ENCODE measurements around the gene DNAJB4. TPM values are rescaled to one million over a fixed set of nuclear protein-coding genes. Genes with fewer than 3 reads are reported as not detected.

DNAJB4 gene
- total and polyA plus RNA-seq, 4 donors = 28.8 to 73.6 (median 39.0) TPM

DNA sequence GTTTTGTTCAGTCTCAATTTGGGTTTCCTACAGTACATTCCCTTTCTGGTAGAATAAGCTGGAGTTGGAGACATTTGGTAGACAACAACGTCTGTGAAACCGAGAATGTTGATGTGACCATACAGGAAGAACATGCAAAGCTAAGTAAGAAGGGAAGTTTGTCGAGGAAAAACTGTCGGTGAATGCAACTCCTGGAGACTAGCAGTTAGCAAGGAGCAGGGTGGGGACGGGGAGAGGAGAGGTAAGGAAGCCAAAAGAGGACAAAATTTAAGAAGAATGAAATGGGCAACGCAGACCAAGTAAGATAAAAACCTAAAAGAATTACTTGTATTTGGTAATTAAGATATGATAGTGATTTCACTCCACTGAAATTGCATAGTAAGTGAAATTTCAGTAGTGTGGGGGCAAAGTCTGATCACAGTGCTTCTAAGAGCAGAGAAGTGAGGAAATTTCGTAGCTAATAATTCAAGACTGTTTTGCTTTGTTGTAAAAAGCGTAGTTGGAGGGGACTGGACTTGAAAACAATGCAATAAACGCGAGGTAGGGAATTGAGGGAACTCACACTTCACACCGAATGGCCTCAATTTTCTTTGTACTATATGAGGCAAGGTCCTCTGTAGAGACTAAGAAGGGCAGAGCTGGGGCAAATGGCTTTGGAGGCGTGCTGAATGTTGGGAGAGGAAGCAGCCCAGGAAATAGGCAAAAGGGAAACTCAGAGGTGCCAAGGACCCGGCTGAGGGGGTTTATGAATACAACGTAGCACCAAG is 40.2 kb downstream of the DNAJB4 start:
- H3K27me3 ChIP-seq (ENCODE audit: control insufficient read depth, insufficient read depth, low read length) = peaks cover 37% of the 10 kb centered on the region
- H3K9me3 ChIP-seq (ENCODE audit: control insufficient read depth, insufficient read depth, low read length) = no peaks in the 10 kb centered on the region
- H3K4me3 ChIP-seq (ENCODE audit: low read depth, low read length) = no peak overlapping the region
- peaks cover 8% of the 10 kb centered on the region for H3K4me1 ChIP-seq (ENCODE audit: control insufficient read depth, insufficient read depth, low read length)
- H3K27ac ChIP-seq (ENCODE audit: low read depth, low read length) = no peak overlapping the region
- no peaks in the 10 kb centered on the region for H3K36me3 ChIP-seq (ENCODE audit: control insufficient read depth, insufficient read depth, low read length)
- WGBS (ENCODE audit: insufficient coverage) = 59% methylated on average over 11 of the region's 14 CpGs
- DNase-seq (ENCODE audit: low read depth in 4 of 6, low spot score in 6 of 6) = no peak

DNA sequence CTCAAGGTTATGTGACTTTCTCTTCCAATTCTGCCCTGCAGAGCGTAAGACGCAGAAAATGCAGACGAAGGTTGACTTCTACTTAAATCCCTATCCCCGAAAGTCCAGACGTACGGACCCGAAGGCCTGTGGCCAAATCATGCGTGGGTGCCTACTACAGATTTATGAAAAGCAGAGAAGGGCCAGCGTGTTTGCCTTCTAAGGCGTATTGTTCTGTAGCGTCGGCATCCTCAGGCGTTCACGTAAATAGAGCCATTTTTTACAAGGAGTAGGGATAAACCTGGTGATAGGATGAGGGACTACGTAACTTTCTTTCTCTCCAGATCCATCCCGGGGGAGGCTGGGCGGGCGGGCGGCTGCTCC is 40.8 kb downstream of the DNAJB4 start:
- peak in 1 of 6 donors; percentile 31 for DNase-seq (ENCODE audit: low read depth in 4 of 6, low spot score in 6 of 6)
- no peak overlapping the region for H3K27ac ChIP-seq (ENCODE audit: low read depth, low read length)
- no peaks in the 10 kb centered on the region for H3K36me3 ChIP-seq (ENCODE audit: control insufficient read depth, insufficient read depth, low read length)
- H3K27me3 ChIP-seq (ENCODE audit: control insufficient read depth, insufficient read depth, low read length) = peaks cover 37% of the 10 kb centered on the region
- 31% methylated on average over 13 of the region's 19 CpGs for WGBS (ENCODE audit: insufficient coverage)
- H3K4me3 ChIP-seq (ENCODE audit: low read depth, low read length) = peak overlapping the region; percentile 4
- no peaks in the 10 kb centered on the region for H3K9me3 ChIP-seq (ENCODE audit: control insufficient read depth, insufficient read depth, low read length)
- peaks cover 8% of the 10 kb centered on the region for H3K4me1 ChIP-seq (ENCODE audit: control insufficient read depth, insufficient read depth, low read length)

DNA sequence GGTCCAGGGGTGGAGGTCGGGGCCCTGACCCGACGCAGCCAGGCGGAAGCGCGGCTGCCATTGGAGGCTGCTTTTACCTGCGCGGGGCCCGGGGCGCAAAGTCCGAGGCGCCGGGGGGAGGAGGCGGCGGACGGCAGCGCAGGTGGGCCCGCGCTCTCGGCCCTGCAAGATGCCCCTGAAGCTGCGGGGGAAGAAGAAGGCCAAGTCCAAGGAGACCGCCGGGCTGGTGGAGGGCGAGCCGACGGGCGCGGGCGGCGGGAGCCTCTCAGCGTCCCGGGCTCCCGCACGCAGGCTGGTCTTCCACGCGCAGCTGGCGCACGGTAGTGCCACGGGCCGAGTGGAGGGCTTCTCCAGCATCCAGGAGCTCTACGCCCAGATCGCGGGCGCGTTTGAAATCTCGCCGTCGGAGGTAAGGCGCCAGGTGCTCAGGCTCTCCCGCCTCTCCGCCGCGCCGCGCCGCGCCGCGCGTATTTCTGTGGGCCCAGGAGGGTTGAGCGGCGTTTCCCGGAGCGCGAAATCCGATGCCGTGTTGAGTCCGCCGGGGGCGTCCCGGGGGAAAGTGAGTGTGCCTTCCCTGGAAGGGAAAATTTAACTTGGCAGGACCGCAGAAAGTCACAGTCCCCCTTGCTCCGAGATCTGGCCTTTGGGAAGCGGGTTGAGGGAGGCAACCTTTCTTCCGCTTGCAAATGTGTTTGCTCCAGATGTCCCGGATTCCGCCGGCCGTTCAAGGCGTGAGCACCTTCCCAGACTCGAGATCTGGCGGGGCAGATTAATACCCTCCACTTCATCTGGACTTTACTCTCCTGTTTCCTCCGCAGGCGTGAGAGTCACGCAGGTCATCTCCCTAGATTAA is 41.4 kb downstream of the DNAJB4 start, which contains the start of gene GIPC2:
GIPC2 (plus strand) TSS at position 41 of the 853 bp plus-strand sequence; CDS start at position 170, 129 bp downstream.
- Histone ChIP-seq H3K36me3 (ENCODE audit: control insufficient read depth, insufficient read depth, low read length) (no peaks in the 10 kb centered on the region), H3K27me3 (ENCODE audit: control insufficient read depth, insufficient read depth, low read length) (peaks cover 37% of the 10 kb centered on the region), H3K4me1 (ENCODE audit: control insufficient read depth, insufficient read depth, low read length) (peaks cover 8% of the 10 kb centered on the region), H3K4me3 (ENCODE audit: low read depth, low read length) (peak within 1 kb of the TSS; percentile 50), H3K9me3 (ENCODE audit: control insufficient read depth, insufficient read depth, low read length) (no peaks in the 10 kb centered on the region), H3K27ac (ENCODE audit: low read depth, low read length) (no peak within 1 kb of the TSS)
- under 1% methylated on average over 80 of the region's 85 CpGs for WGBS (ENCODE audit: insufficient coverage)
- DNase-seq (ENCODE audit: low read depth in 4 of 6, low spot score in 6 of 6) = peak in 2 of 6 donors; percentile 41 to 58

DNA sequence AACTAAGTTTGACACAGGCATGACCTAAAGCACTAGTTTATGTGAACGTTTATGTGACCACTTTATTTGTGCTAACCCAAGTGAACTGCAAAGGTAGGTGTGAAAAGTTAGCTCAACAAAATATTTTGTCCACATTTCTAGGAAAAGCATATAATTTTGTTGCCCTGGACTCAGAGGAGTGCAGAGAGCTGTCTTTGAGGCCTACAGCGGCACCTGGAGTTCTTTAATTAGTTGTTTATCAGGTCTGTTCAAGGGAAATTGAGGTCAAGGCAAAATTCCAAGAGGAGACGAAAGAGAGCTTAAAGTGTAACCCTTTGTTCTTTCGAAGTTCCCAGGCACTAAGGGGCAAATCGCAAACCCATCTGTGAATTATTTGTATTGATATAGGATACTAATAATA is 42.4 kb downstream of the DNAJB4 start:
- H3K27ac ChIP-seq (ENCODE audit: low read depth, low read length) = no peak overlapping the region
- no peak for DNase-seq (ENCODE audit: low read depth in 4 of 6, low spot score in 6 of 6)
- H3K9me3 ChIP-seq (ENCODE audit: control insufficient read depth, insufficient read depth, low read length) = no peaks in the 10 kb centered on the region
- H3K4me1 ChIP-seq (ENCODE audit: control insufficient read depth, insufficient read depth, low read length) = peaks cover 8% of the 10 kb centered on the region
- H3K4me3 ChIP-seq (ENCODE audit: low read depth, low read length) = no peak overlapping the region
- no peaks in the 10 kb centered on the region for H3K36me3 ChIP-seq (ENCODE audit: control insufficient read depth, insufficient read depth, low read length)
- 100% methylated on average over 1 of the region's 5 CpGs for WGBS (ENCODE audit: insufficient coverage)
- H3K27me3 ChIP-seq (ENCODE audit: control insufficient read depth, insufficient read depth, low read length) = peaks cover 37% of the 10 kb centered on the region

DNA sequence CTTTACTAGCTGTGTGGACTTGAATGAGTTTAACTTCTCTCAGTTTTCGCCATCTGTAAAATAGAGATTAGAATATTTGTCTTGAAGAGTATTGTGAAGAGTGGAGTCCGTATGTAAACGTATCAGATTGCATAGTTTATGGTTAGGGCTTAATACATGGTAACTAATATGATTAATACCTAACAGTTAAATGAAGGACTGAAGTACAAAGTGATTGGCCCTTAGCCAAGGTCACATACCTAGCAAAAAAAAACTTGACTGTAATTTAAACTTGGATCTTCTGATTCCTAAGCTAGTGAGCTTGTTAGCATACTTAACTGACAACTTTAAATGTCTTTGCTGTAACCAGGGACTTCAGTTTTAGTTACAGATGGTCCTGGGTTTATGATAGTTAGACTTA is 42.9 kb downstream of the DNAJB4 start:
- Histone ChIP-seq H3K4me1 (ENCODE audit: control insufficient read depth, insufficient read depth, low read length) (peaks cover 8% of the 10 kb centered on the region), H3K9me3 (ENCODE audit: control insufficient read depth, insufficient read depth, low read length) (no peaks in the 10 kb centered on the region), H3K27me3 (ENCODE audit: control insufficient read depth, insufficient read depth, low read length) (peaks cover 37% of the 10 kb centered on the region), H3K36me3 (ENCODE audit: control insufficient read depth, insufficient read depth, low read length) (no peaks in the 10 kb centered on the region), H3K27ac (ENCODE audit: low read depth, low read length) (no peak overlapping the region), H3K4me3 (ENCODE audit: low read depth, low read length) (no peak overlapping the region)
- DNase-seq (ENCODE audit: low read depth in 4 of 6, low spot score in 6 of 6) = no peak
- WGBS (ENCODE audit: insufficient coverage) = no CpG with 5 or more reads among the region's 3 CpGs

DNA sequence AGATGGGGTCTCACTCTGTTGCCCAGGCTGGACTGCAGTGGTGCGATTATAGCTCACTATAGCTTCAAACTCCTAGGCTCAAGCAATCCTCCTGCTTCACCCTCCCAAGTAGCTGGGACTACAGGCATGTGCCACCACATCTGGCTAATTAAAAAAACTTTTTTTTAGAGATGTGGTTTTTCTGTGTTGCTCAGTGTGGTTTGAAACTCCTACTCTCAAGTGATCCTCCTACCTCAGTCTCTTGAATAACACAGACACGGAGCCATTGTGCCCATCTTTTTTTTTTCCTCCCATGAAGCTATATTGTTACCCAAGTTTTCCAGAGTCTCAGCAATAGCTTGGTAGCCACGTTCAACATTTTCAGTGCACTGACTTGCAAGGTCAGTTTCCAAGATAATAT is 43.7 kb downstream of the DNAJB4 start:
- H3K9me3 ChIP-seq (ENCODE audit: control insufficient read depth, insufficient read depth, low read length) = no peaks in the 10 kb centered on the region
- H3K36me3 ChIP-seq (ENCODE audit: control insufficient read depth, insufficient read depth, low read length) = no peaks in the 10 kb centered on the region
- H3K27me3 ChIP-seq (ENCODE audit: control insufficient read depth, insufficient read depth, low read length) = peaks cover 37% of the 10 kb centered on the region
- WGBS (ENCODE audit: insufficient coverage) = 100% methylated on average over 1 of the region's 3 CpGs
- no peak overlapping the region for H3K4me3 ChIP-seq (ENCODE audit: low read depth, low read length)
- DNase-seq (ENCODE audit: low read depth in 4 of 6, low spot score in 6 of 6) = no peak
- no peak overlapping the region for H3K27ac ChIP-seq (ENCODE audit: low read depth, low read length)
- H3K4me1 ChIP-seq (ENCODE audit: control insufficient read depth, insufficient read depth, low read length) = peaks cover 8% of the 10 kb centered on the region

- Histone ChIP-seq H3K4me3 (ENCODE audit: low read depth, low read length) (no peak overlapping the region), H3K36me3 (ENCODE audit: control insufficient read depth, insufficient read depth, low read length) (no peaks in the 10 kb centered on the region), H3K9me3 (ENCODE audit: control insufficient read depth, insufficient read depth, low read length) (no peaks in the 10 kb centered on the region), H3K27me3 (ENCODE audit: control insufficient read depth, insufficient read depth, low read length) (peaks cover 37% of the 10 kb centered on the region), H3K27ac (ENCODE audit: low read depth, low read length) (no peak overlapping the region), H3K4me1 (ENCODE audit: control insufficient read depth, insufficient read depth, low read length) (peaks cover 8% of the 10 kb centered on the region)
- no peak for DNase-seq (ENCODE audit: low read depth in 4 of 6, low spot score in 6 of 6)
- WGBS (ENCODE audit: insufficient coverage) = 91% methylated on average over 4 of the region's 4 CpGs
Observed at GRCh38 chr1:78049396-78049795, 44.7 kb downstream of the DNAJB4 start.

DNA sequence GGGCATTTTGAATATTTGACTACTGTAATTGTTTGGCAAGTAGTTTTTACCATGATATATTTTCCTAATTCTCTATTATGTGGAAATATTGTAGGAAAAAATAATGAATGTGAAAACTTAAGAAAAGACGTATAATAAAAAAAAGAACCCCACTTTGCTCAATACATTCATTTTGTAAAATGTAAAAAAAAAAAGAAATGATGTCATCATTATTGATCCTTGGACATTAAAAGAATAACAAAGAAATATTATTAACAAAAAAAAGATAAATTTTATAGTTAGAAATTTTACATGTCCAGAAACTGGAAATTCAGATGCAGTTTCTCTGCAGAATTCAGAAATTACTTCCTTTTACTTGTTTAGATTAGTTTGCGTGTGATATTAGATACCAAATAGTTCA is 46.3 kb downstream of the DNAJB4 start:
- H3K4me3 ChIP-seq (ENCODE audit: low read depth, low read length) = no peak overlapping the region
- no peak overlapping the region for H3K27ac ChIP-seq (ENCODE audit: low read depth, low read length)
- H3K36me3 ChIP-seq (ENCODE audit: control insufficient read depth, insufficient read depth, low read length) = no peaks in the 10 kb centered on the region
- no peak for DNase-seq (ENCODE audit: low read depth in 4 of 6, low spot score in 6 of 6)
- H3K9me3 ChIP-seq (ENCODE audit: control insufficient read depth, insufficient read depth, low read length) = no peaks in the 10 kb centered on the region
- peaks cover 21% of the 10 kb centered on the region for H3K27me3 ChIP-seq (ENCODE audit: control insufficient read depth, insufficient read depth, low read length)
- peaks cover 6% of the 10 kb centered on the region for H3K4me1 ChIP-seq (ENCODE audit: control insufficient read depth, insufficient read depth, low read length)
- no CpG with 5 or more reads among the region's 2 CpGs for whole genome bisulfite sequencing (ENCODE audit: insufficient coverage)

DNA sequence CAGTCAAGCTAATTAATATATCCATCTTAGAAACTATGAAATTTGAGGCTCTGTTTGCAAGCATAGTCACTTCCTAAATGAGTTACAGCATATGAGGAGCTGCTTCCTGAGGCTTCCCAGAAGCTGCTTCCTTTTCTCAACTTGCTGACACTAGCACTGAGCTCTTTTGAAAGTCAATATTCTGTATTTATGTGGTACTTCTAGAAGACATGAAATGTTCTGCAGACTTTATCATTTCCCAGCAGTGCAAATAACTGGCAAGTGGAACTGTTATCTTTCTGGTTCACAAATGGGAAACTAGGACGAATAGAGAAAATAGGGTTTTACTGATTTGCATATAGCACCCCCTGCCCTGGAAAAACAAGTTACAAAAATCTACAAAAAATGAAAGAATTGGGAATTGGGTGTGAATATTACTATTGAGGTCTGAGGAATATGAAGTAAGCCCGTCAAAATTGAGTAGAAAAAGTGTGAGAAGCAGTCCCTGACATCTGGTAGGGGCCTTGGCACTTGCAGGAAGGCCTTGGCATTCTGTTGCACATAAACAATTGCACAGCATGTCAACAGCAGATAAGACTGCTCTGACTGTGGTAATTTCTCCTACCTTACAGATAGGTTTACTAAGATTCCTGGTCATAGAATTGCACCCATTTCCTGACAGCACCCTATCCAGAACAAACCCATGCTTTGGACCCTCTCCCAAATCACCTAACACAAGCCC is 48.1 kb downstream of the DNAJB4 start:
- Histone ChIP-seq H3K27me3 (ENCODE audit: control insufficient read depth, insufficient read depth, low read length) (peaks cover 3% of the 10 kb centered on the region), H3K9me3 (ENCODE audit: control insufficient read depth, insufficient read depth, low read length) (no peaks in the 10 kb centered on the region), H3K27ac (ENCODE audit: low read depth, low read length) (no peak overlapping the region), H3K4me1 (ENCODE audit: control insufficient read depth, insufficient read depth, low read length) (no peaks in the 10 kb centered on the region), H3K4me3 (ENCODE audit: low read depth, low read length) (no peak overlapping the region), H3K36me3 (ENCODE audit: control insufficient read depth, insufficient read depth, low read length) (no peaks in the 10 kb centered on the region)
- peak in 1 of 6 donors; percentile 22 for DNase-seq (ENCODE audit: low read depth in 4 of 6, low spot score in 6 of 6)
- WGBS (ENCODE audit: insufficient coverage) = 80% methylated on average over 1 of the region's 2 CpGs

Measured in spinal cord (tissue), 10 donors.